ENCODE data around the gene CSNK1D.

GRCh38 chr17:82200135-82200534 lies 73.4 kb downstream of the CSNK1D start:
- TF ChIP-seq POLR2AphosphoS5 (IDR thresholded peaks at IDR 0.05) (no peak), POLR2A (IDR thresholded peaks at IDR 0.05) (no peak), CTCF (IDR thresholded peaks at IDR 0.05) (no peak)

Data from suprapubic skin (tissue), 4 donors.